CD4-positive, CD25-positive, alpha-beta regulatory T cell (primary cell): Measurements from ENCODE around the gene LIPI. TPM values are rescaled to one million over a fixed set of nuclear protein-coding genes. Genes with fewer than 3 reads are reported as not detected.

ENCODE experiments used
- ATAC-seq, 2 donors: fragments of 150-1000 bp; cut with Tn5 transposase; one replicate each; pipeline ENCODE4 v1.10.0; 2021; ENCODE audit warnings: low read depth in 2 of 2, moderate number of reproducible peaks in 2 of 2, moderate library complexity in 1 of 2
- DNase-seq, 3 donors: peaks; one replicate each; pipeline versions ENCODE4 v3.0.0 to v3.0.0-alpha.2; 2012 to 2022; ENCODE audit warnings: mixed read lengths in 1 of 3
- H3K27ac ChIP-seq: one replicate; pipeline ENCODE4 v1.7.0; 2013; ENCODE audit warnings: mild to moderate bottlenecking, low read length; ENCODE audit not compliant: insufficient read depth, poor library complexity, severe bottlenecking
- H3K27me3 ChIP-seq: one replicate; pipeline ENCODE4 v1.7.0; 2013; ENCODE audit warnings: low read length; ENCODE audit not compliant: control insufficient read depth, insufficient read depth
- H3K36me3 ChIP-seq: one replicate; pipeline ENCODE4 v1.7.0; 2013; ENCODE audit warnings: mild to moderate bottlenecking, low read length, moderate library complexity; ENCODE audit not compliant: control insufficient read depth, insufficient read depth
- H3K4me1 ChIP-seq: 2 replicates; pipeline ENCODE4 v1.7.0; 2013; ENCODE audit warnings: mild to moderate bottlenecking, low read length; ENCODE audit not compliant: insufficient read depth, control insufficient read depth, poor library complexity, severe bottlenecking
- H3K4me3 ChIP-seq: one replicate; pipeline ENCODE4 v1.7.0; 2013; ENCODE audit warnings: low read depth, mild to moderate bottlenecking, low read length, moderate library complexity
- H3K9me3 ChIP-seq, 2 experiments: 1 replicate in 1 of 2; 2 replicates in 1 of 2; pipeline ENCODE4 v1.7.0; 2013; ENCODE audit warnings: low read length in 2 of 2, mild to moderate bottlenecking in 1 of 2, moderate library complexity in 1 of 2; ENCODE audit not compliant: control insufficient read depth in 2 of 2
- H3K27ac Mint-ChIP-seq, 3 donors: one replicate each; pipeline ENCODE4 v1.8.0; 2020 to 2022; ENCODE audit warnings: mild to moderate bottlenecking in 3 of 3, mixed read lengths in 3 of 3, moderate library complexity in 2 of 3
- H3K27me3 Mint-ChIP-seq: one replicate; pipeline ENCODE4 v1.8.0; 2022; ENCODE audit warnings: mild to moderate bottlenecking, mixed read lengths
- H3K36me3 Mint-ChIP-seq: one replicate; pipeline ENCODE4 v1.8.0; 2020; ENCODE audit warnings: mixed read lengths
- H3K4me1 Mint-ChIP-seq, 4 donors: one replicate each; pipeline ENCODE4 v1.8.0; 2020 to 2022; ENCODE audit warnings: mixed read lengths in 4 of 4, mild to moderate bottlenecking in 1 of 4
- H3K4me3 Mint-ChIP-seq, 4 donors: one replicate each; pipeline ENCODE4 v1.8.0; 2020 to 2022; ENCODE audit warnings: mild to moderate bottlenecking in 4 of 4, mixed read lengths in 4 of 4, moderate library complexity in 3 of 4
- H3K9me3 Mint-ChIP-seq, 7 donors: one replicate each; pipeline ENCODE4 v1.8.0; 2020 to 2022; ENCODE audit warnings: mixed read lengths in 7 of 7, mild to moderate bottlenecking in 3 of 7, moderate library complexity in 2 of 7
- polyA plus RNA-seq, 4 donors: library from polyadenylated mRNA; unstranded; fragments of 300-500 nt; fragmentation: Illumina TruSeq; gene quantifications; one replicate each; pipeline ENCODE4 v1.2.3, GENCODE V29; 2021
- total RNA-seq: library from RNA; stranded (reverse); gene quantifications from one replicate; pipeline ENCODE4 v1.2.3, GENCODE V29; 2022

Gene LIPI
- total RNA-seq (not detected), polyA plus RNA-seq (not detected)

DNA sequence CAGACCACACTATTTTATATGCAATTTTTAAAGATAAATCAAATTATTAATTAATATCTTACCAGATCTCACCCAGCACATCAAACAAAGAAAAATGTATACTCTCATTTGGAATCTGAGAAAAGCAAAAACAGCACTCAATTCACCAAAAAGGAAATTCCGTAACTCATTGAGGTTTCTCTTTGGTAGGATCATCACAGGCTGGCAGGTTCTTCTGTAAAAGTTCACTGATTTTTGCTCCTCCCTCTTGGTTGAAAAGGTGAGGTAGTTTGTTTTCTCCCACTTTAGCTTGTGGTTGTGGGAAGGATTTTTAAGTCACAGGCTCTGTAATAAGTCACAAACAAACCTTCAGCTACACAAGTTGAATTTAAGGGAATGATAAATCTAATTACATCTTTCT lies at the start of gene LIPI:
Gene LIPI, minus strand, starts transcription at position 218 of the 400 bp plus-strand sequence. Its CDS starts 110 bp downstream, at position 108.
- H3K4me1 Mint-ChIP-seq, result peaks cover 0 to 3% (median under 1%) of the 10 kb centered on the region in 4 donors
- peaks cover 2% of the 10 kb centered on the region for H3K4me1 ChIP-seq
- H3K4me3 ChIP-seq, result no peak within 1 kb of the TSS
- ATAC-seq (no peak), DNase-seq (no peak)
- no peaks in the 10 kb centered on the region for H3K9me3 Mint-ChIP-seq
- no peaks in the 10 kb centered on the region for H3K27me3 ChIP-seq
- H3K27ac Mint-ChIP-seq, result no peak within 1 kb of the TSS
- no peaks in the 10 kb centered on the region for H3K36me3 Mint-ChIP-seq
- H3K27ac ChIP-seq, result no peak within 1 kb of the TSS
- H3K9me3 ChIP-seq, result no peaks in the 10 kb centered on the region
- no peak within 1 kb of the TSS for H3K4me3 Mint-ChIP-seq
- peaks cover 16% of the 10 kb centered on the region for H3K27me3 Mint-ChIP-seq
- no peaks in the 10 kb centered on the region for H3K36me3 ChIP-seq

GRCh38 chr21:14260174-14260764 lies 49.5 kb upstream of the LIPI start:
- Mint-ChIP-seq H3K27ac (no peak overlapping the region), H3K9me3 (peaks cover 0 to 1% (median 0%) of the 10 kb centered on the region in 7 donors)

GRCh38 chr21:14259747-14260146 lies 49.0 kb upstream of the LIPI start:
- no peaks in the 10 kb centered on the region for H3K36me3 Mint-ChIP-seq
- peaks cover 0 to 1% (median 0%) of the 10 kb centered on the region in 7 donors for H3K9me3 Mint-ChIP-seq
- no peak overlapping the region for H3K4me3 Mint-ChIP-seq
- Histone ChIP-seq H3K4me3 (no peak overlapping the region), H3K9me3 (no peaks in the 10 kb centered on the region), H3K27me3 (peaks cover 2% of the 10 kb centered on the region), H3K36me3 (no peaks in the 10 kb centered on the region), H3K4me1 (no peaks in the 10 kb centered on the region), H3K27ac (no peak overlapping the region)
- H3K27me3 Mint-ChIP-seq, result peaks cover 6% of the 10 kb centered on the region
- H3K27ac Mint-ChIP-seq, result no peak overlapping the region
- DNase-seq (peak in 2 of 3 donors; percentile 14 to 28), ATAC-seq (no peak)
- H3K4me1 Mint-ChIP-seq, result no peaks in the 10 kb centered on the region

More at GRCh38 chr21:14260174-14260764, 49.5 kb upstream of the LIPI start:
- Histone ChIP-seq H3K27me3 (peaks cover 2% of the 10 kb centered on the region), H3K4me1 (no peaks in the 10 kb centered on the region), H3K4me3 (no peak overlapping the region), H3K36me3 (no peaks in the 10 kb centered on the region), H3K27ac (no peak overlapping the region), H3K9me3 (no peaks in the 10 kb centered on the region)
- Mint-ChIP-seq H3K27me3 (peaks cover 8% of the 10 kb centered on the region), H3K4me1 (no peaks in the 10 kb centered on the region), H3K36me3 (no peaks in the 10 kb centered on the region), H3K4me3 (no peak overlapping the region)
- ATAC-seq (no peak), DNase-seq (no peak)

DNA sequence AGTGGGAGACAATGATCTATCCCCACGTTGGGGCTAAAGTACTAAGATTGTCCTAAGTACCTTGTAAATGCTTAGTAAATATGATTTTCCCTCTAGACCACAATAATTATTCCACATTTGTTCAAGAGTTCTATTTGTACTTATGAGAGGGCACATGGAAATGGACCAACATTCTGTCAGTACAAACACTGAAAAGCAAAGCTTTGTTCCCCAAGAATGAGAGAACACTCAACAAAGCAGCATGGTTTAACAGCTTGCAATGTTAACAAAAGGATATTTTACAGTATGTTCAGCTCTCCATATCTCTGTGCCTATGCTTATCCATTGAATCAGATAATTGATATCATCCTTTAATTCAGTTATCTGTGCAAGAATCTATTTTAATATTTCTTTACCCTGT lies 40.6 kb upstream of the LIPI start:
- H3K4me3 ChIP-seq, result no peak overlapping the region
- Mint-ChIP-seq H3K9me3 (peaks cover 0 to 5% (median 0%) of the 10 kb centered on the region in 7 donors), H3K4me3 (no peak overlapping the region), H3K27me3 (peaks cover 22% of the 10 kb centered on the region), H3K36me3 (no peaks in the 10 kb centered on the region), H3K27ac (no peak overlapping the region), H3K4me1 (peaks cover 0 to 6% (median 3%) of the 10 kb centered on the region in 4 donors)
- H3K36me3 ChIP-seq, result no peaks in the 10 kb centered on the region
- H3K9me3 ChIP-seq, result no peaks in the 10 kb centered on the region
- no peaks in the 10 kb centered on the region for H3K27me3 ChIP-seq
- DNase-seq (no peak), ATAC-seq (no peak)
- no peak overlapping the region for H3K27ac ChIP-seq
- H3K4me1 ChIP-seq, result no peaks in the 10 kb centered on the region

GRCh38 chr21:14245711-14246110 lies 35.0 kb upstream of the LIPI start:
- DNase-seq, result no peak
- Mint-ChIP-seq H3K36me3 (no peaks in the 10 kb centered on the region), H3K9me3 (peaks cover 0 to 9% (median 0%) of the 10 kb centered on the region in 7 donors), H3K27me3 (peaks cover 24% of the 10 kb centered on the region), H3K4me1 (peaks cover 0 to 12% (median 2%) of the 10 kb centered on the region in 4 donors), H3K4me3 (no peak overlapping the region), H3K27ac (no peak overlapping the region)
- Histone ChIP-seq H3K9me3 (no peaks in the 10 kb centered on the region), H3K27ac (no peak overlapping the region), H3K27me3 (no peaks in the 10 kb centered on the region), H3K4me3 (no peak overlapping the region), H3K4me1 (no peaks in the 10 kb centered on the region), H3K36me3 (no peaks in the 10 kb centered on the region)
- ATAC-seq, result no peak

- no peak overlapping the region for H3K4me3 Mint-ChIP-seq
- ATAC-seq (no peak), DNase-seq (no peak)
- no peaks in the 10 kb centered on the region for H3K36me3 Mint-ChIP-seq
- H3K27ac Mint-ChIP-seq, result no peak overlapping the region
- no peaks in the 10 kb centered on the region for H3K27me3 ChIP-seq
- H3K4me1 ChIP-seq, result no peaks in the 10 kb centered on the region
- H3K27me3 Mint-ChIP-seq, result peaks cover 24% of the 10 kb centered on the region
- H3K27ac ChIP-seq, result no peak overlapping the region
- H3K9me3 ChIP-seq, result no peaks in the 10 kb centered on the region
- H3K4me1 Mint-ChIP-seq, result peaks cover 0 to 13% (median 3%) of the 10 kb centered on the region in 4 donors
- H3K36me3 ChIP-seq, result no peaks in the 10 kb centered on the region
- H3K9me3 Mint-ChIP-seq, result peaks cover 0 to 5% (median 0%) of the 10 kb centered on the region in 7 donors
- no peak overlapping the region for H3K4me3 ChIP-seq
These were observed 34.2 kb upstream of the LIPI start for GRCh38 chr21:14244911-14245310.

DNA sequence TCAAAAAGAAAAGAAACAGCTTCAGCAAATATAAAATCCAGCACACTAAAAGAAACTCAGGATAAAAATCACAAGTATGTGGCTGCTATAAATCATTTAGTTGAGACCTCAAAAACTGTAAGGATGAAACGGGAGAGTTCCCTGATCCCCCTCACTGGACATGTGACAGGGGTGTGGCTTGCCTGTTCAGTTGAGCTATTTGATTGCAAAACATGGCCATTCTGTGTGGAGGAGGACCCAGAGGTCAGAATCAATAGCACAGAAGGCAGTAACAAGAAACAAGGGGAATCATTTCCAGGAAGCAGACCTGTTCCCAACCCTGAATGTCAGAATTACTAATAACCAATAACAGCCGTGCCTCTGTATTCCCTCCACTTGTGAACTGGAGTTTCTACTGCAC lies 33.1 kb upstream of the LIPI start:
- Mint-ChIP-seq H3K27me3 (peaks cover 22% of the 10 kb centered on the region), H3K4me3 (no peak overlapping the region), H3K27ac (no peak overlapping the region), H3K4me1 (peaks cover 0 to 13% (median 3%) of the 10 kb centered on the region in 4 donors), H3K36me3 (no peaks in the 10 kb centered on the region), H3K9me3 (peaks cover 0 to 3% (median 0%) of the 10 kb centered on the region in 7 donors)
- DNase-seq, result no peak
- Histone ChIP-seq H3K27me3 (no peaks in the 10 kb centered on the region), H3K27ac (no peak overlapping the region), H3K36me3 (no peaks in the 10 kb centered on the region), H3K4me1 (no peaks in the 10 kb centered on the region), H3K9me3 (no peaks in the 10 kb centered on the region), H3K4me3 (no peak overlapping the region)
- no peak for ATAC-seq

GRCh38 chr21:14243461-14243860 lies 32.7 kb upstream of the LIPI start:
- Mint-ChIP-seq H3K9me3 (peaks cover 0 to 3% (median 0%) of the 10 kb centered on the region in 7 donors), H3K27me3 (peaks cover 18% of the 10 kb centered on the region), H3K36me3 (no peaks in the 10 kb centered on the region), H3K4me3 (no peak overlapping the region), H3K27ac (no peak overlapping the region), H3K4me1 (peaks cover 0 to 13% (median 3%) of the 10 kb centered on the region in 4 donors)
- Histone ChIP-seq H3K27ac (no peak overlapping the region), H3K27me3 (no peaks in the 10 kb centered on the region), H3K36me3 (no peaks in the 10 kb centered on the region), H3K9me3 (no peaks in the 10 kb centered on the region), H3K4me1 (no peaks in the 10 kb centered on the region), H3K4me3 (no peak overlapping the region)
- ATAC-seq, result no peak
- no peak for DNase-seq
